NCI-H524 (cell line): Measurements from ENCODE around the gene C1orf50.
"Not testable (repeated sequence)": the region's sequence is repeated elsewhere in the genome, so short reads cannot be mapped to it uniquely, and the experiment has no call there.

Source experiments
- DNase-seq, 2 experiments: peaks; one replicate each; lab custom pipeline; 2025; lab: John Stamatoyannopoulos, UW

Gene C1orf50

DNA sequence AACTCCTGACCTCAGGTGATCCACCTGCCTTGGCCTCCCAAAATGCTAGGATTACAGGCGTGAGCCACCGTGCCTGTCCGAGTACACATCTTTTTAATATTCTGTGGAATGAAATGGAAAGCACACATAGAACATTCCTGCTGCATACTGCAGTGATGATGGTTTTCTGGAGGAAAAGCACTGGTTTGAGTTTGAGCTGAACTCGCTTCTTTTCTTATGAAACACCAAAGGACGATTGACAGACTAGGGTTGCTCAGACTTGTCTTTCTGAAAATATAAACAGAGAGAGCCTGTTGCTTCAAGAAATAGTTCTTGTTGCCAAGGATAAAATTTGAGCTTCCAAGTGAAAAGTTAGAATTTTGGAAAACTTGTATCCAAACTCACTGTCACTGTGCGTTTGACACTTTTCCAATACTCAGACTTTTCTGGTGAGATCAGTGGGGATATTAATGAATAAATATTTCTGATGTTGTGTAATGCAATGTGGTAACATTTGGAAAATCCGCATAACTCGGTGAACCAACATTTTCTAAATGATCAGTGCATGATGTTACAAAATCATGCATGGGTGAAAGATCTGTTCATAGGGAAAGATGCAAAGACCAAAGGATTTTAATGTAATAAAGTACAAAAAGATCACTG is 34.9 kb downstream of the C1orf50 start:
- DNase-seq, result no peak

- peak; percentile 37 to 49 for DNase-seq
These were observed 39.1 kb downstream of the C1orf50 start for GRCh38 chr1:42806171-42806570.

DNA sequence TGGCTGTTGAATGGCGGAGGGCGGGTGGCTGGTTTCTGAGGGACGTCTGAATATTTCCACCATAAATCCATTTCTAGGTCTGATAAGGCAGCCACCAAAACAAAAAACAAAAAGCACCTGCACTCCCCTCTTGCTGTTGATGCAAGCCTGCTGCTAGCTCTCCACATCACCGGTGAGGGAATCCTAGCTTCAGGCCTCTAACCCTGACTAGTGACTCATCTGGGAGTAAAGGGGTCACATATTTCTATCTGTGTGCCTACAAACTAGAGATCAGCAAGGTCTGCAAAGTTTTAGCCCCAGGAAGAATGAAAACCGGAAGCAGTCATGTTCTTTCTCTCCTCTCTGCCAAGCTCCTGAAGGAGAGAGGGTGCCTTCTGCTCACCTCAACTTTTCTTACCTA is 39.5 kb downstream of the C1orf50 start:
- DNase-seq, result no peak

- peak; percentile 93 to 98 for DNase-seq
These were observed 40.1 kb downstream of the C1orf50 start for GRCh38 chr1:42807056-42807668.

- DNase-seq, result not testable (repeated sequence)
These were observed 47.8 kb downstream of the C1orf50 start for GRCh38 chr1:42814815-42815214.

GRCh38 chr1:42815941-42816584 is 49.0 kb downstream of the C1orf50 start:
- DNase-seq, result peak in 1 of 2 experiments; percentile 31

DNA sequence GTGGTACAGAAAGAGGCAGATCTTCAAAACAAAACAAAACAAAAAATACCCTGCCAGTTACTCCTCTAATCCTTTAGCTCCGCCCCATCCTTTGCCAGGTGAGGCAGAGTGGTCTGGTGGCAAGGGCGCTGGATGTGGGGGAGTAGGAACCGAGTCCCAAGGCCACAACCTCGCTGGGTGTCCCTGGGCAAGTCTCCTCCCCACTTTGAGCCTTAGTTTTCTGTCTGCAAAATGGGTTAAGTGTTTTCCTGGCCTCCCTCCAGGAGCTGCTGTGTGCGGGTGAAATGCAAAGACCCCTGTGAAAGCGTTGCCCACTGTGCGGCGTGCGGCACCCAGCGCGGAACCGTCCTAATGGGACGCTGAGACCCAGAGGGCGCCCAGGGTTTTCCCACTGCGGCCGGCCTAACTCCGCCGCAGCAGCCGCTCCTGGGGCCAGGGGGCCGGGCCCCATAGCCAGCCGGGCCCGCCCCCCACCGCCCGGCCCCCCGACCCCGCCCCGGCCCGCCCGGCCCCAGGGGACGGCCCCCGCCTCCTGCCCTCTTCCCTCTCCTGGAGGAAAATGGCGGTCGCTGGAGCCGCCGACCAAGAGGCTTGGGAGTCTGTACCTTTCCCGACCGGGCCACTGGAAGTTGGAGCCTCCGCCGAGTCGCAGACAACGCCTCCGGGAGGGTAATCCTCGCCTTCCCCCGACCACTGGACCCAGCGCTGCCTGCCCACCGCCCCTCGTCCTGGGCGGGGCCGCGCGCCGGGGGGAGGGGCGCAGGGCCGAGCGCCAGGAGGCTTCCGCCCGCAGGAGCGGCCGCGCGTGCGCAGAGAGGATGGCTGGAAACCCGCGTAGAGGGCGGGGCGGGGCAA is 49.8 kb downstream of the C1orf50 start, which contains the start of the genes ERMAP and SVBP:
Gene ERMAP (plus strand): TSS at position 538 of the 855 bp plus-strand sequence. CDS start 13,327 bp downstream, outside the sequence.
Gene SVBP (minus strand): TSS at position 813 of the 855 bp plus-strand sequence. CDS start 853 bp downstream, outside the sequence.
- peak; percentile 81 to 93 for DNase-seq

DNA sequence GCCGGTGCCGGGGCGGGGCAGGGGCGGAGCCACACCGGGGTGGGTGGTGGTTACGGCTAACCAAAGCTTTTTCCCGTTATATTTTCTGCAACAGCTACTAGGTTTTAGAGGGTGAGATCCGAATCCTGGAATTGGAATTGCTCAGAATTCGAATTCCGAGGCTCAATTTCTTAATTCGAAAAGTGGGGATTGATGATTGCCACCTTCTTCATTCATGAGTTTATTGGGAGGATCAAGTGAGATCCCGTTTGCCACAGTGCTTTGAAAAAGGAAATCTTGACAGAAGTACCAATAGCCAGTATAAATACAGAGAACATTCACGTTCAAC is 50.4 kb downstream of the C1orf50 start:
- peak in 1 of 2 experiments; percentile 49 for DNase-seq

GRCh38 chr1:42817976-42818375 is 50.9 kb downstream of the C1orf50 start:
- DNase-seq, result no peak

- DNase-seq, result no peak
These were observed 53.8 kb downstream of the C1orf50 start for GRCh38 chr1:42820813-42821212.

- DNase-seq, result no peak
These were observed 54.6 kb downstream of the C1orf50 start for GRCh38 chr1:42821690-42822089.

GRCh38 chr1:42822800-42823392 is 55.8 kb downstream of the C1orf50 start:
- DNase-seq, result no peak

- no peak for DNase-seq
These were observed 57.5 kb downstream of the C1orf50 start for GRCh38 chr1:42824481-42825035.

DNA sequence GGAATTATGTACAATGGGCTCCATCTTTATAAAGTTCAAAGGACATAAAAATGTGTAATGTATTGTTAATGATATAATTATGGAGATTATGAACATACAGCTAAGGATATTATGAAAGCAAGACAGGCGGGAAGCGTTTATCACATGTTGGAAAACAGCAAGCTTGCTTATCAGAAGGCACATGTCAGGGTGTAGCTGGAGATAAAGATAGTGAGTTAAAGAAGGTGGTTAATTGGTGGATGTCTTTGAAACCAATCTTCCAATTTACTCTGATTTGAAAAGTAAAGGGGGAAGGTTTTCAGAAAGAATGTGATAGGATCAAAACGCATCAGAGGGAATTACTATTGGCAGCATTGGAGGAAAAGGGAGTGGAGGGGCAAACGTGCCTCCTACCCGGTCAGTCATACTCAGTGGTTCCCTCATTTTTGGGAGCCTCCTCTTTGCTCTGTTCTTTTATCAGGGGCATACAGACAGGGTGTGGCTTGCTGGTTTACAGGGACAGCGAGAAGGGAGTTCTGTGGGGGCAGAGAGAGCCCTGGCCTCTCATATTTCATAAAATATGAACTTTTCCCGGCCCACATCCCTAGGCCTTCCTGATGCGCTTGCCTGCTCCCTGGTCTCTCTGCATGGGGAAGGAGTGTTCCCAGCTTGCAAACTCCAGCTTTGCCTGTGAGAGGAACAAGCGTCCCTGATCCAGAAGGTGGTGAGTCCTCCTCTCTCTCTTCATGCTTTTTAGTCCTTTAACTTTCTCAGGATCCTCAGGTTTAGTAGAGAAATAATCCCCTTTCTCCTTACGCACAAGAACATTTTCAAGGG is 58.2 kb downstream of the C1orf50 start:
- DNase-seq, result no peak
